NCI-H1092 treated with DMSO at 0.1 percent for 48 hours (cell line): Measurements from ENCODE around the gene SNRK.
"Not testable (repeated sequence)": the region's sequence is repeated elsewhere in the genome, so short reads cannot be mapped to it uniquely, and the experiment has no call there.

Source experiments
- DNase-seq: peaks from one replicate; lab custom pipeline; 2025; lab: John Stamatoyannopoulos, UW

The SNRK gene

GRCh38 chr3:43346978-43347749 is 60.8 kb downstream of the SNRK start:
- no peak for DNase-seq

- no peak for DNase-seq
Measured at GRCh38 chr3:43347774-43348173, 61.4 kb downstream of the SNRK start.

GRCh38 chr3:43348350-43348749 is 62.0 kb downstream of the SNRK start:
- no peak for DNase-seq

- no peak for DNase-seq
Measured at GRCh38 chr3:43348852-43349574, 62.7 kb downstream of the SNRK start.

GRCh38 chr3:43349716-43350115 is 63.4 kb downstream of the SNRK start:
- DNase-seq, result no peak

GRCh38 chr3:43353393-43353792 is 67.1 kb downstream of the SNRK start:
- no peak for DNase-seq

- DNase-seq, result no peak
Measured at GRCh38 chr3:43353923-43354670, 67.8 kb downstream of the SNRK start.

DNA sequence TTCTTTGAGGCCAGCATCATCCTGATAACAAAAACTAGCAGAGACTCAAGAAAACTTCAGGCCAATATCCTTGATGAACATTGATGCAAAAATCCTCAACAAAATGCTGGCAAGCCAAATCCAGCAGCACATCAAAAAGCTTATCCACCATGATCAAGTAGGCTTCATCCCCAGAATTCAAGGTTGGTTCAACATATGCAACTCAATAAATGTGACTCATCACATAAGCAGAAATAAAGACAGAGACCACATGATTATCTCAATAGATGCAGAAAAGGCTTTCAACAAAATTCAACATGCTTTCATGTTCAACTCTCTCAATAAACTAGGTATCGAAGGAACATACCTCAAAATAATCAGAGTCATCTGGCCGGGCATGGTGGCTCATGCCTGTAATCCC is 69.7 kb downstream of the SNRK start:
- DNase-seq, result not testable (repeated sequence)

DNA sequence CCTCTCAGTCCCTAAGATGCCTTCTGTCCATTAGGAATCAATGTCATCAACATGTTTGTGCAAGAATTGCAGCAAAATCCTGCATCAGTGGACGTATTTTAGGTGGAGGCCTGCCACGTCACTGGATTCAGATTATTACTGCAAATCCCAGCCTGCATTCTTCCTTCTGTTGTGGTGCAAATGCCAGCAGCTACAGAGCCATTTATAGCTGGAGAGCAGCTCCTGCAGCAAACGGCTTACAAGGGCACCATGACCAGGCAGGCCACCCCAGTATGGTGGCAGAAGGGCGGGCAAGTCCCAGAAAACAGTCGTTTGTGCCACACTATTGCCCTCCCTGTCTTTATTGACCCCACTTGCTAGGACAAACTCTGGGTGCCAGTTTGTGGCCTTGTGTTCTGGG is 74.7 kb downstream of the SNRK start:
- DNase-seq, result no peak

- no peak for DNase-seq
Measured at GRCh38 chr3:43362183-43362582, 75.8 kb downstream of the SNRK start.

- DNase-seq, result no peak
Measured at GRCh38 chr3:43362961-43363360, 76.6 kb downstream of the SNRK start.

- DNase-seq, result no peak
Measured at GRCh38 chr3:43363621-43364266, 77.4 kb downstream of the SNRK start.

GRCh38 chr3:43364494-43364893 is 78.2 kb downstream of the SNRK start:
- no peak for DNase-seq

DNA sequence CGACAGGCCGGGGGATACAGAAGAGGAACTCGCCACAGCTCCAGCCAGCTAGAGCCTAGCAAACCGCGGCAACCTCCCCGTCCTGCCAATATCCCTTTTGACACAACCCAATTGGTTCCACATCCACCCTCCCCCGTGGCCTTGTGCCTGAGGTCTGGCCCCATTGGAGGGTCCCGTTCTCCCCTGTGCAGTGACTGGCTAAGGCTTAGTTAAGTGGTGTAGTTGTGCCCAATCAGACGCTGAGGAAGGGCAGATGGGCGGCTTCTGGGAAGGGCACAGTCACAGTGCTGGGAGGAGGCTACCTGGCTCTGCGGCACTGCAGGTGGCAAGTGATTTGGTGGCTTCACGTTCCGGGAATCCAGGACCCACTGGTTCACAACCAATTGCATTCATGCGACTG is 78.6 kb downstream of the SNRK start:
- DNase-seq, result no peak

DNA sequence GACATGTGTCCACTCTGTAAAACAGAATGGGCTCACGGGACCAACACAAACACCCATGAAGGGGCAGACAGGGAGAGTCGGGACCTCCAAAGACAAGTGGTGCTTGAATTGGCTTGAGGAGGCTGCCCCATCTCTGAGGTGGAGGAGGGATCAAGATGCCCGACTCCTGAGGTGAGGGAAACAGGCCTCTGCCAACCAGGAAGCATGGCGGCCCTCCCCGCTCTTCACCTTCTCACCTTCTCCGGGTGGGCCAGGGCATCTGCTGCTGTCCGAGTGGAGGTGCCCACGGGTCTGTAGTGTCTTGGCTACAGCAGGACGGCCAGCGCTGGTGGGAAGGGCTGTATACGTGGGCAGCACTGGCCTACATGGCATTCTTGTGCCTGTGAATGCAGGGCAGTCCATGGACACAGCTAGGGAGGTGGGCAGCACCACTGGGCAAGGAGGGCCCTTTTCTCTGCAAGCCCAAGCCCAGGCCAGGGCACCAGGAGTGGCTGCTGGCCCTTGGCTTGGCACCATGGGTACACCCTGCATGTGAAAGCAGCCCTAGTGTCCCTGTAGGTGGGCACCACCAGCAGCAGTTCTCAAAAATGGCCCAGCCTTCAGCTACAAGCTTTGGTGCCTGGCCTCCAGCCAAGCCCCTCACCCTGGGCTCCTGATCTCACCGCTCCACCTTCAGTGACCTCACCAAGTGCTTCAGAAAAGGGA is 79.4 kb downstream of the SNRK start:
- no peak for DNase-seq

- DNase-seq, result no peak
Measured at GRCh38 chr3:43366481-43366880, 80.1 kb downstream of the SNRK start.

DNA sequence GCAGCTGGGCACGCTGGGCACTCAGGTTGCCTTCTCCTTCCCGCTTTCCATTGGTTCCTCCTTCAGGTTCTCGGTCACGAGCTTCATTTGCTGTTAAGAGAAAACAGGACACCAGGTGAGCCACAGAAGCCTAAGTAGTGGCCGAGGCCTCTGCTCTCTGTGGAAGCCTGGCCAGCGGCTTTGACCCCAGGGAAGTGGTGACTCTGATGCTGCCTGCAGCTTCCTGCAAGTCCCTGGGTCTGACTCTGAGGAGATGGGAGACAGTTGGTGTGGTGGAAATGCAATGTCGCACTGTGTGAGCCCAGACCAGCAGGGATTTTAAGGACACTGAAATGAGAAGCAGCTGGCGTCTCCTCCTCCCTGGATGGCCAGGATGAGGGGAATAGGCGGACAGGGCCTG is 80.5 kb downstream of the SNRK start:
- no peak for DNase-seq

DNA sequence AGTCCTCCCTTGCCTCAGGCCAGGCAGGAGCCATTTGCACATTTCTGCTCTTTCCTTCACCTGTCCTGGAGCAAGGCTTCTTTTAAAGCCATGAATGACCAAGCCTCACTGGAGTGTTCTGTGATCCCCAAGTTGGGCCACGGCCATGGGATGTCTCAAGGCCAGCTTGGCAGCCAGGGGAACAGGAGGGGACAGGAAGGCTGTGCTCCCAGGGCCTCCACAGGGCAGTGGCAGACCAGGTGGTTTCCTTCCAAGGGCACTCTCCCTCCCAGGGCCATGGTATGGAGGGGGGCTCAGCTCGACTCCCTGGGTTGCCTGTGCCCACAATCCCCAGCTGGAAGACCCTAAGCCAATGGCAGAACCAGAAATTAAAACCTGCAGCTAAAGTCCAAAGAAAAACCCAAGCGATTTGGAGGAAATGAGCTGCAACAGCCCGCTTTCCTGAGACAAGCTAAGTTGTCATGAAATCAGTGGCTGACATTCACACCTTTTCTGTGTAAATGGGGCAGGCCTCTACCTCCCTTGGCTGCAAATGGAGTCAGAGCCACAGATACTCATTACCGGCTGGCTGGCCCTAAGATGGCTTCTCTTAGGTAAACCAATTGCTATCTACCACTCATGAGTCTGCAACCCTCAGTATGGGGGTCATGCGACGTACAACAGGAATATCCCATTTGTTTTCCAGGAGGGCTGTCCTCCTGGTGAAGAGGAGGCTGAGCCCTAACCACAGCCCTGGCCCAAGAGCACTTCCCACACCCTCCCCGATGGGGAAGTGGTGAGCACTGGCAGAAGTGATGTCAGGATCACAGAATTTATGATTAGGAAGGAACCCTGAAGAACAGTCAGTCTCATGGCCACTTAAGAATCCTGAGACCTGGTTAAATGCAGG is 83.3 kb downstream of the SNRK start:
- no peak for DNase-seq

GRCh38 chr3:43370293-43370980 is 84.1 kb downstream of the SNRK start:
- no peak for DNase-seq

DNA sequence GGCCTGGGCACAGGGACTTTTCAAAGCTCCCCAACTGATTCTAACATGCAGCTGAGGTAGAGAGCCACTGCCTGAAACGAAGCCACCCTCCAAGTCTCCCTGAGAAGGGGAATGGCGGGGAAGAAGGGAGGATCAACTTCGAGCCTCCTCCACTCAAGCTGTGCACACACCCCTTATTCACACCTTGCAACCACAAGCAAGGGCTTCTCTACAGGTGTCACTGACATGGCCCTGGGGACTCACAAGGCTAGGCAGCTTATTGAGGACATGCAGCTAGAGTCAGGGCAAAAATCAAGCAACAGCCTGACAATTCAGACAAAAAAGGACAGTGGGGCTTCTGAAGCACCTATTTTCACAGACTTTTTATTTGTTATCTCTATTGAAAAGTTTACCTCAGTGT is 85.2 kb downstream of the SNRK start:
- DNase-seq, result no peak
